Fibroblast of mammary gland (primary cell): Measurements from ENCODE around the gene FAM120B.
A peak's percentile ranks its signal among the peaks of the same experiment; 100 is the strongest.
"Not testable (repeated sequence)": the region's sequence is repeated elsewhere in the genome, so short reads cannot be mapped to it uniquely, and the experiment has no call there.

Source experiments
- DNase-seq: peaks from one replicate; pipeline ENCODE4 v3.0.0-alpha.2; 2010; ENCODE audit warnings: low read depth
- H3K4me3 ChIP-seq: 2 replicates; pipeline ENCODE4 v1.5.1; 2011; ENCODE audit warnings: low read depth, mild to moderate bottlenecking, low read length, moderate library complexity; ENCODE audit not compliant: control insufficient read depth
- TF ChIP-seq, protein P1 (sequence below): conservative IDR thresholded peaks from 2 replicates; pipeline ENCODE4 v1.5.1; 2011; ENCODE audit warnings: low read depth, low read length, inconsistent platforms; ENCODE audit not compliant: control insufficient read depth, insufficient read depth

The FAM120B gene

DNA sequence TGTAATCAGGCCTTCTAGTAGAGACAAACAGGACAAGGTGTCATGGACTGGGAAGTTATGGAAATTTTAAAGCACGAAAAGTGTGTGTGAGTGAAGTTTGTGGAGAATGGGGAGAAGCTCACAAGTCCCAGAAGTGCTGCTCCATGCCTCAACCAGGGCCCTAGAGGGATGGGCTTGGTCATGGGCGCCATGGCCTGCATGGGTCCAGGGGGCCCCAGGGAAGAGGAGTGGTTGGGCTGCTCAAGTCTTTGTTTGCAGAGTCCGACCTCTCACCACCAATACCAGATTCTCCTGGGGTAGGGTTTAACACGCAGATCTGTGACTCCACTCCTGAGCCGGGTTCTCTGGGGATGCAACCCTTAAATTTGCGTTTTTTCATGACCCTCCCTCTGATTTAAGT, 88.4 kb downstream of the FAM120B start:
- TF ChIP-seq, protein P1, sequence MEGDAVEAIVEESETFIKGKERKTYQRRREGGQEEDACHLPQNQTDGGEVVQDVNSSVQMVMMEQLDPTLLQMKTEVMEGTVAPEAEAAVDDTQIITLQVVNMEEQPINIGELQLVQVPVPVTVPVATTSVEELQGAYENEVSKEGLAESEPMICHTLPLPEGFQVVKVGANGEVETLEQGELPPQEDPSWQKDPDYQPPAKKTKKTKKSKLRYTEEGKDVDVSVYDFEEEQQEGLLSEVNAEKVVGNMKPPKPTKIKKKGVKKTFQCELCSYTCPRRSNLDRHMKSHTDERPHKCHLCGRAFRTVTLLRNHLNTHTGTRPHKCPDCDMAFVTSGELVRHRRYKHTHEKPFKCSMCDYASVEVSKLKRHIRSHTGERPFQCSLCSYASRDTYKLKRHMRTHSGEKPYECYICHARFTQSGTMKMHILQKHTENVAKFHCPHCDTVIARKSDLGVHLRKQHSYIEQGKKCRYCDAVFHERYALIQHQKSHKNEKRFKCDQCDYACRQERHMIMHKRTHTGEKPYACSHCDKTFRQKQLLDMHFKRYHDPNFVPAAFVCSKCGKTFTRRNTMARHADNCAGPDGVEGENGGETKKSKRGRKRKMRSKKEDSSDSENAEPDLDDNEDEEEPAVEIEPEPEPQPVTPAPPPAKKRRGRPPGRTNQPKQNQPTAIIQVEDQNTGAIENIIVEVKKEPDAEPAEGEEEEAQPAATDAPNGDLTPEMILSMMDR: no peak

DNA sequence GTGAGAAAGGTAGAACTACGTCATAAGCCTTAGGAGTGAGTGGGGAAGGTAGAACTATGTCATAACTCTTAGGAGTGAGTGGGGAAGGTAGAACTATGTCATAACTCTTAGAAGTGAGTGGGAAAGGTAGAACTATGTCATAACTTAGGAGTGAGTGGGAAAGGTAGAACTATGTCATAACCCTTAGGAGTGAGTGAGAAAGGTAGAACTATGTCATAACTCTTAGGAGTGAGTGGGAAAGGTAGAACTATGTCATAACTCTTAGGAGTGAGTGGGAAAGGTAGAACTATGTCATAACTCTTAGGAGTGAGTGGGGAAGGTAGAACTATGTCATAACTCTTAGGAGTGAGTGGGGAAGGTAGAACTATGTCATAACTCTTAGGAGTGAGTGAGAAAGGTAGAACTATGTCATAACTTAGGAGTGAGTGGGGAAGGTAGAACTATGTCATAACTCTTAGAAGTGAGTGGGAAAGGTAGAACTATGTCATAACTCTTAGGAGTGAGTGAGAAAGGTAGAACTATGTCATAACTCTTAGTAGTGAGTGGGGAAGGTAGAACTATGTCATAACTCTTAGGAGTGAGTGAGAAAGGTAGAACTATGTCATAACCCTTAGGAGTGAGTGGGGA, 92.3 kb downstream of the FAM120B start:
- H3K4me3 ChIP-seq, DNase-seq: not testable (repeated sequence)

More for the DNA sequence above, 88.4 kb downstream of the FAM120B start:
- DNase-seq: no peak
- no peak overlapping the region for H3K4me3 ChIP-seq

DNA sequence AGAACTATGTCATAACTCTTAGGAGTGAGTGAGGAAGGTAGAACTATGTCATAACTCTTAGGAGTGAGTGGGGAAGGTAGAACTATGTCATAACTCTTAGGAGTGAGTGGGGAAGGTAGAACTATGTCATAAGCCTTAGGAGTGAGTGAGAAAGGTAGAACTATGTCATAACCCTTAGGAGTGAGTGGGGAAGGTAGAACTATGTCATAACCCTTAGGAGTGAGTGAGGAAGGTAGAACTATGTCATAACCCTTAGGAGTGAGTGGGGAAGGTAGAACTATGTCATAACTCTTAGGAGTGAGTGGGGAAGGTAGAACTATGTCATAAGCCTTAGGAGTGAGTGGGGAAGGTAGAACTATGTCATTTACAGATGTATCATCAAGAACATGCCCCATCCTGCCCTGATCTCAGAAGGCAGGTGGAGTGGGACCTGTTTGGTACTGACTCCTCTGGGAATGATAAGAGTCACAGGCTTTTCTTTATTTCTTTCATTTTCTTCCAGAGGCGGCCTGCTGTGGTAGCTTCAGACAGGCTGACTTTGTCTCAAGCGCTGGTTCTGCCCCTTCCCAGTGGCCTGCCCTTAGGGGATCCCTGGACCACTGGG, 93.5 kb downstream of the FAM120B start:
- not testable (repeated sequence) for DNase-seq

DNA sequence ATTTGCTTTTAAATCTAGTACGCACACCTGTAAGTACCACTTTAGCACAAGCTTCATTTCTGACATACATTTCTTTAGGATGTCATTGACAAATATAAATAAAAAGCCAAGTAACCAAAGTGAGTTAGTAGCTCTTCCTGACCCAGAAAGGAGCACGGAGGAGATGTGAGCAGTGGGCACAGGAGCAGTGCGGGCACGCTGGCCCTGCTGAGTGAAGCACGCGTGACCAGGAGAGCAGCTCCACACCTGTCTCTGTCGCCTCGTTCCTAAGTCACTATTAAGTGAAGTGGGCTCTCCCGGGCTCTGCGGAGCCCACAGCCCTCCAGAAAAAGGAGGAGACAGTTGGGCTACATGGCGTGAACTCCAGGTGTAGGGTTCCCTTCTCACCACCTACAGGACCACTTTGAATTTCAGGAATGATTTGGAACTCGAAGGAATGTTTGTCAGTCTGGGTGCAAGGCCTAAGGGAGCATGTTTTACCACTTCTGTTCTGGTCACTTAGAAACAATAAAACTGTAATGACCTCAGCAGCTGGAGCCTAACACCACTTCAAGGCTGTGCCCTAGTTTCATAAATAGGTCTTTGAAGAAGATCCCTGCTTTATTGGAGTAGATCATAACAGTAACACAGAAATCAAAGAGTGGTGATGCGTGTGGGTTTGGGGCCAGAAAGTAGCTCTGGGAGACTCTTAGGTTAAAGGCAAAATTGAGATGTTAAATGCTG, 95.9 kb downstream of the FAM120B start:
- no peak overlapping the region for H3K4me3 ChIP-seq
- TF ChIP-seq, protein P1: no peak
- DNase-seq: no peak

More for the DNA sequence above, 93.5 kb downstream of the FAM120B start:
- H3K4me3 ChIP-seq: not testable (repeated sequence)

DNA sequence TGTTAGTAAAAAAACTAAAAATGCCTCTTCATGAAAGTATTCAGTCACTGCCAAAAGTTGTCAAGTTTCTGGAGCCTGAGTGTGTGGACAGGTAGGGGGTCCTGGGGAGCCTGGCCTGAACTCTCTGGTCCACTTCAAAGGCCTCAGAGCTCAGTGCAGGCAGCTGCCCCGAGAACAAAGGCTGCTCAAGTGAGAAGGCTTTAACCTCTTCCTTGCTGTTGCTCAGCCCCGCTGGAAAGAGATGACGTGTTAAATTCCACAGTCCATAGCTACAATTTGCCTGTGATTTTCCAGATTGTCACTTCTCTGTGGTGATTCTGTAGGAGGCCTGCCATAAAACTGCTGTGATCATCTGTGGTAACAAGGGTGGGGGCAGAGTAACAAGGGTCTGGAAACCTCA, 96.9 kb downstream of the FAM120B start:
- no peak overlapping the region for H3K4me3 ChIP-seq
- TF ChIP-seq, protein P1: no peak
- DNase-seq: peak; percentile 18

DNA sequence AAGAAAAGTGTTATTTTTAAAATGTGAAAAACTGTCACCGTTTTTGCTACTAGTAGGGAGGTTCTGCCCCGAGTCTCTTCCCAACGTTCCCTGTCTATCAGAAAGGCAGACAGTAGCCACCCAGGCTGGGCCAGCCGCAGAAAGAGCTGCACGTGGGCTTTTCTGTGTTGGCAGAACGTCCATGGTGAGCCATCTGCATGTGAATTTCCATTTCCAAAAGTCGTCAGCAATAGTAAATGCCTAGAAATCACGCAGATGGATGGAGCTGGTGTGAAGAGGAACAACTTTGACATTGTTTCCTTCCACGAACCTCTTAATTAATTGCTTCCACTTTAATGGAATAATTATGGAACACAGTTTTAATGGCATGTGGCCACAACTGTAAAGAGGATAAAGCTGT, 97.5 kb downstream of the FAM120B start:
- H3K4me3 ChIP-seq: no peak overlapping the region
- TF ChIP-seq, protein P1: no peak
- DNase-seq: peak; percentile 8

DNA sequence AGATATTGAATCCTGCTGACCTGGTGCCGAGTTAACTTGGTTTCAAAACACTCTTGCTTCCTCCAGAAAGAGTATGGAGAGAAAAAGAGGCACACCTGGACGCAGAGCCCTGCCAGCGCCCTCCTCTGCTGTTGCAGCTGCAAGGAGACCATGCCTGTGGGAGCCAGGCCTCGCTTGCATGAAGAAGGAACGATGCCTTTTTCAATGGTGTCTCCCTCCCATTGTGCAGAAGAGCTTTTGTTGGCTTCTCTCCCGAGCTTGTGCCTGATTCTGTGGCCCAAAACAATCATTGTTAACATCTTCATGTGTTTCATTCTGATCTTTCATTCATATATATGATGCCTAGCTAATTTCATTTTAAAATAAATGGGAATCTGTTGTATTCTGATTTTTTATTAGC, 98.1 kb downstream of the FAM120B start:
- no peak overlapping the region for H3K4me3 ChIP-seq
- DNase-seq: no peak
- TF ChIP-seq, protein P1: no peak
